Activated CD8-positive, alpha-beta memory T cell treated with anti-CD3 and anti-CD28 coated beads for 1 hour (primary cell): Measurements from ENCODE around the gene SERPINA9.
A peak's percentile ranks its signal among the peaks of the same experiment; 100 is the strongest.
"Not testable (repeated sequence)": the region's sequence is repeated elsewhere in the genome, so short reads cannot be mapped to it uniquely, and the experiment has no call there.

Experiments
- DNase-seq, 2 donors: peaks; one replicate each; pipeline ENCODE4 v3.0.0-alpha.2; 2020; ENCODE audit warnings: low read depth in 1 of 2; ENCODE audit errors: extremely low read depth in 1 of 2

The SERPINA9 gene

DNA sequence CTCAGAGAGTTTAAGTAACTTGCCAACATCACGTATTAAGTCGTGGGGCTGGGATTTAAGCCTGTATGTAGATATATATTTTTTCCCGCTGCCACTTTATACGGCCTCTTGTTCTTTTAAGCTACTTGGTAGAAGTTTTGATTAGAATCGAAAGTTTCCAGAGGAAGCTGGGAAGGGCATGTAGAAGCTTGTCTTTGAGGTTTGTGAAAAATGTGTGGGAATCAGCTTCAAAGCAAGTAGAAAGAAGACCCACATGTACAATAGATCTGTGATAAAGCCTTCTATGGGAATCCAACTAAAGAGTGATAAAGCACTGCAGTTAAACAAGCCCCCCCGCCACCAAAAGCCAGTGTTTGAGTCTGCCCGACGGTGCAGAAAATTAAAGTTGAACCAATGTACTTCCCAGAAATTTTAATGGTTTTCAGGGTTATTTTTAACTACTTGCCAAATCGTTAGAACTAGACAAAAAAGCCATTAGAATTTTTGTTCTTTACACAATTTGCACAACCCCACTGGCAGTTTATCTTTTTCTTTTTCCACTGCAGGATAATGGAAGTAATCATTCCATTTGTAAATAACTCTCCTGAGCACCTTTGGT, 48.9 kb downstream of the SERPINA9 start:
- DNase-seq = no peak

DNA sequence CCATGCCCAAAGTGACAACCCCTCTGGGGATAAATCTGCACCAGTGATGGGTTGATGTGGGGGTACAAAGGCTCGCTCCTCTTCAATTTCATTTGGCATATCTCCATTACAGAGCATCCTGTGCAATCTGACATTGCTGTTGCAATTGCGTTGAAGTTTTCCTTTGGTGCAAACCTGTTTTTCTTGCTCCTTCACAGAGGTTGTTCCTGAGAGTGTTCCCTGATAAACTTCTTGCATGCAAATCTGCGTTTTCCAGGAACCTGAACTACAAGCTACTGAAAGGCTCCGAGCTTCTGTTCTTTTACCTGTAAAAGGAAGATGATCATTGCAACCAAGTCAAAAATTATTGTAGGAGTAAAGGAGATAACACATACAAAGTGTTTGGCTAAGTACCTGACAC, 49.5 kb downstream of the SERPINA9 start:
- DNase-seq = no peak

DNA sequence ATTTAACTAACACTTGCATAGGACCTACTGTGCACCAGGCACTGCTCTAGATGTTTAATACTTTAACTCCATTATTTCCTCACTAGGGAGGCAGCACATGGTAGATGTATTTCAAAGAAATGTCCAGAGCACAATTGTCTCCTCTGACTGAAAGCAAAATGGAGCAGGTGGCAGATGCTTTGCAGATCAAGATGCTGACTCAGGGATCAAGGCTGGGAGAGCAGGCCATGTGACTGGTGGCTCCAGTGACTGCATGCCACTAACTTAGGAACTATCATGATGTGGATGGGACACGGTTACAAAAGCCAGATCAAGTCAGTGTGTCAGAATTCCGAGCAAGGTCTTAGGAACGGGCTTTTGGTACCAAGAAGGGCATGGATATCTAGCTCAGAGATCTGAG, 51.6 kb downstream of the SERPINA9 start:
- no peak for DNase-seq

DNA sequence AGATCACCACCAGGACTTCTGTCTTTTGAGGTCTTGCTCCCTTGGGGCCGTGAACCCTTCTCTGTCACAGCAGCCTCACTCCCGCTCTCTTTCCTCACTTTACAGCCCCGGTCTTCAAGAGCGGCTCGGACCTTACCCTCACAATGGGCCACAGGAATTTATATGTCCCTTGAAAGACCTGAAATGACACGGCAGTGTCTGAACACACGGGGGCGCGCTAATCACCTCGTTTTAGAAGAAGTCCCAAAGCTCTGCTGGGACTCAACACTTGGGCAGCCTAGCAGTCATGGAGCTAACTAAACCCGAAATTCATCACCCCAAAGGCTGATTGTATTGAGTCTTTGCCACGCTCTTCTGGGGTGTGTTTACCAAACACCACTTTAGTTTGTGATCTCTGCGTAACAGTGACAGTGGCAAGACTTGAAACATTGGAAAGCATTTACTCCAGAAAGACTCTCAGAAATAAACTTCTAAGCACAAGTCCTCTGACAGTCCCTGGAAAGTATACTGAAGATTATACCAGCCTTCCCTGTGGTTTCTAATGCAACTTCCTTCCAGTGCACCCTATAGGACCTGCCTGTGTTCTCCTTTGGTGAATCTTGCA, 52.4 kb downstream of the SERPINA9 start:
- DNase-seq = peak in 1 of 2 donors; percentile 4

DNA sequence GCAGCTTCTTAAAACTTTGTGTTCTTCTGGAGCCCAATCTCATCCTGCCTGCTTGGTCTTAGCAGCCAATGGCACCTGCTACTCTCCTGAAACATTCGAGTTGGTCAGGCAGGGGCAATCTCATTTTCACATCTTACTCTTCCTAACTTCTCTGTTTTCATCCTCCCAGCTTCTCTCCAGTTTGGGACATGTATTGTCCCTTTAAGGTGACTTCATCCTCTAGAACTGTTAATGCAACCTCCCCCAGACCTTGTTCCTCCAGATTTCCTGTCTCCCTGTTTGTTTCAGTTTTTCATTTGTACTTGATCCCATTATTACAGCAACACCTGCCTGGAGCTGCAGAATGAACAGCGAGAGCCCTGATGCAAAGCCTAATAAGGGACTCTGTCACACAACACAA, 54.7 kb downstream of the SERPINA9 start:
- DNase-seq = no peak

DNA sequence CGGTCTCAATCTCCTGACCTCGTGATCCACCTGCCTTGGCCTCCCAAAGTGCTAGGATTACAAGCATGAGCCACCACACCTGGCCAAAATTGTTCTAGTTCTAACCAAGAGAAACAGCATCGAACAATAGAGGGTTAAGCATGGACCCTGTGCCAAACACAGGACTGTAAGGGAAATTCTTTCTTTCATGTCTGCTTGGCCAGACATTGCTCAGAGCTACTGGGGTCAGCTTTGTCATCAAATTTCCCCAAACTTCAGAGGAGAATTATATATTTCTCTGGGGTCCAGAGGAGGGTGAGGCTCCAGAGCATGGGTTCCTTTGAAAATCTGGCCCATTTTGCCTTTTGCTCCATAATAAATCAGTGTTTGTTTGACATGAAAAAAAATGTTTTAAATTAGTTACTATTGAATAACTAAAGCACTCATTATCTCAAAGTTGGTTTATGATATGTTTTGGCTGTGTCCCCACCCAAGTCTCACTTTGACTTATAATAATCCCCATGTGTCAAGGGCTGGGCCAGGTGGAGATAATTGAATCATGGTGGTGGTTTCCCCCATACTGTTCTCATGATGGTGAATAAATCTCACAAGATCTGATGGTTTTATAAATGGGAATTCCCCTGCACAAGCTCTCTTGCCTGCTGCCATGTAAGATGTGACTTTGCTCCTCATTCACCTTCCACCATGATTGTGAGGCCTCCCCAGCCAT, 58.3 kb downstream of the SERPINA9 start:
- DNase-seq = not testable (repeated sequence)
